ENCODE results near the gene SYNE2.
"Not testable (repeated sequence)": the region's sequence is repeated elsewhere in the genome, so short reads cannot be mapped to it uniquely, and the experiment has no call there.

The SYNE2 gene

GRCh38 chr14:64008016-64008415 is 155.2 kb downstream of the SYNE2 start:
- no peak for DNase-seq (ENCODE audit: low read depth in 2 of 2, low spot score in 1 of 2)

- no peak for DNase-seq (ENCODE audit: low read depth in 2 of 2, low spot score in 1 of 2)
These were observed 159.2 kb downstream of the SYNE2 start for GRCh38 chr14:64012003-64012402.

- DNase-seq (ENCODE audit: low read depth in 2 of 2, low spot score in 1 of 2): no peak
These were observed 159.9 kb downstream of the SYNE2 start for GRCh38 chr14:64012720-64013119.

- DNase-seq (ENCODE audit: low read depth in 2 of 2, low spot score in 1 of 2): no peak
These were observed 172.7 kb downstream of the SYNE2 start for GRCh38 chr14:64025479-64025878.

- DNase-seq (ENCODE audit: low read depth in 2 of 2, low spot score in 1 of 2): no peak
These were observed 173.8 kb downstream of the SYNE2 start for GRCh38 chr14:64026600-64026999.

GRCh38 chr14:64035143-64035542 is 182.3 kb downstream of the SYNE2 start:
- DNase-seq (ENCODE audit: low read depth in 2 of 2, low spot score in 1 of 2): no peak

GRCh38 chr14:64037869-64038745 is 185.3 kb downstream of the SYNE2 start:
- DNase-seq (ENCODE audit: low read depth in 2 of 2, low spot score in 1 of 2): not testable (repeated sequence)

GRCh38 chr14:64038841-64039542 is 186.2 kb downstream of the SYNE2 start:
- DNase-seq (ENCODE audit: low read depth in 2 of 2, low spot score in 1 of 2): no peak

GRCh38 chr14:64040044-64040443 is 187.2 kb downstream of the SYNE2 start:
- no peak for DNase-seq (ENCODE audit: low read depth in 2 of 2, low spot score in 1 of 2)

- DNase-seq (ENCODE audit: low read depth in 2 of 2, low spot score in 1 of 2): not testable (repeated sequence)
These were observed 190.5 kb downstream of the SYNE2 start for GRCh38 chr14:64043296-64043695.

- DNase-seq (ENCODE audit: low read depth in 2 of 2, low spot score in 1 of 2): no peak
These were observed 192.3 kb downstream of the SYNE2 start for GRCh38 chr14:64045091-64045490.

GRCh38 chr14:64049616-64050381 is 197.0 kb downstream of the SYNE2 start:
- no peak for DNase-seq (ENCODE audit: low read depth in 2 of 2, low spot score in 1 of 2)

- DNase-seq (ENCODE audit: low read depth in 2 of 2, low spot score in 1 of 2): no peak
These were observed 201.2 kb downstream of the SYNE2 start for GRCh38 chr14:64053694-64054669.

GRCh38 chr14:64059454-64060198 is 206.8 kb downstream of the SYNE2 start:
- DNase-seq (ENCODE audit: low read depth in 2 of 2, low spot score in 1 of 2): no peak

GRCh38 chr14:64060199-64060545 is 207.4 kb downstream of the SYNE2 start:
- no peak for DNase-seq (ENCODE audit: low read depth in 2 of 2, low spot score in 1 of 2)

- no peak for DNase-seq (ENCODE audit: low read depth in 2 of 2, low spot score in 1 of 2)
These were observed 207.9 kb downstream of the SYNE2 start for GRCh38 chr14:64060648-64061096.

- DNase-seq (ENCODE audit: low read depth in 2 of 2, low spot score in 1 of 2): no peak
These were observed 208.3 kb downstream of the SYNE2 start for GRCh38 chr14:64061115-64061514.

GRCh38 chr14:64061706-64062105 is 208.9 kb downstream of the SYNE2 start:
- no peak for DNase-seq (ENCODE audit: low read depth in 2 of 2, low spot score in 1 of 2)

- no peak for DNase-seq (ENCODE audit: low read depth in 2 of 2, low spot score in 1 of 2)
These were observed 209.7 kb downstream of the SYNE2 start for GRCh38 chr14:64062381-64063115.

All from stimulated activated CD8-positive, alpha-beta memory T cell treated with anti-CD3 and anti-CD28 coated beads, Interleukin-4, amount 100 ng/mL, for 4 hours (primary cell).